Caco-2 (cell line): ENCODE results near the gene HEPN1. TPM values are rescaled to one million over a fixed set of nuclear protein-coding genes. Genes with fewer than 3 reads are reported as not detected.

ENCODE experiments used
- BruUV-seq: library from RNA; stranded (reverse); fragments of 400-500 nt; replicated peaks from 2 replicates; lab custom pipeline; 2021; lab: Mats Ljungman, UMichigan
- CTCF ChIA-PET: fragments of 300-600 bp; sonication (Branson Sonifier 250); formaldehyde crosslinking; loops from one replicate; lab custom pipeline; 2022; ENCODE audit warnings: antibody characterized with exemption; lab: Charles Lee
- POLR2A ChIA-PET: fragments of 300-600 bp; sonication (Branson Sonifier 250); formaldehyde crosslinking; loops from one replicate; lab custom pipeline; 2022; ENCODE audit warnings: antibody characterized with exemption; lab: Charles Lee
- DNase-seq, 2 experiments: peaks; one replicate each; pipeline versions ENCODE4 v3.0.0 to v3.0.0-alpha.2; 2020 to 2022
- H3K27me3 ChIP-seq: replicated peaks from 2 replicates; pipeline ENCODE4 v1.6.0; 2011; ENCODE audit warnings: low read length; ENCODE audit not compliant: control insufficient read depth, insufficient read depth
- H3K36me3 ChIP-seq: 2 replicates; pipeline ENCODE4 v1.5.1; 2011; ENCODE audit warnings: low read length; ENCODE audit not compliant: control insufficient read depth, insufficient read depth
- H3K4me1 ChIP-seq: fragments of 250-450 bp; sonication (Bioruptor Pico); 2 replicates; pipeline ENCODE4 v1.5.1; 2020; ENCODE audit warnings: mild to moderate bottlenecking
- H3K4me3 ChIP-seq: 2 replicates; pipeline ENCODE4 v1.5.1; 2011; ENCODE audit warnings: low read depth, mild to moderate bottlenecking, control low read depth, low read length
- H3K9me3 ChIP-seq: fragments of 250-450 bp; sonication (Bioruptor Pico); 2 replicates; pipeline ENCODE4 v1.5.1; 2020; ENCODE audit warnings: mild to moderate bottlenecking, moderate library complexity
- H3K27ac Mint-ChIP-seq: one replicate; pipeline ENCODE4 v1.8.0; 2022; ENCODE audit warnings: mixed read lengths; ENCODE audit not compliant: unreplicated experiment
- H3K27me3 Mint-ChIP-seq: one replicate; pipeline ENCODE4 v1.8.0; 2022; ENCODE audit warnings: mixed read lengths; ENCODE audit not compliant: insufficient read depth, unreplicated experiment
- H3K36me3 Mint-ChIP-seq: one replicate; pipeline ENCODE4 v1.8.0; 2022; ENCODE audit warnings: mild to moderate bottlenecking, mixed read lengths; ENCODE audit not compliant: insufficient read depth, unreplicated experiment
- H3K4me1 Mint-ChIP-seq: one replicate; pipeline ENCODE4 v1.8.0; 2022; ENCODE audit warnings: low read depth, mixed read lengths; ENCODE audit not compliant: unreplicated experiment
- H3K4me3 Mint-ChIP-seq: one replicate; pipeline ENCODE4 v1.8.0; 2022; ENCODE audit warnings: mild to moderate bottlenecking, moderate library complexity, mixed read lengths; ENCODE audit not compliant: unreplicated experiment
- H3K9me3 Mint-ChIP-seq: one replicate; pipeline ENCODE4 v1.8.0; 2022; ENCODE audit warnings: mixed read lengths; ENCODE audit not compliant: unreplicated experiment
- intact Hi-C: fragments of 100-400 bp; cut with micrococcal nuclease; formaldehyde crosslinking; loops from one replicate; pipeline ENCODE4 v1.10.0; 2022; ENCODE audit not compliant: unreplicated experiment
- total RNA-seq: library from RNA; stranded (reverse); gene quantifications from 2 replicates; pipeline ENCODE4 v1.2.3, GENCODE V29; 2022
- TF ChIP-seq, protein P1 (sequence below), 2 experiments: fragments of 200-600 bp in 1 of 2; IDR thresholded peaks; 1 replicate in 1 of 2; 2 replicates in 1 of 2; pipeline versions ENCODE4 v1.5.1 to v1.8.0; 2011 to 2022; ENCODE audit warnings: antibody characterized with exemption in 1 of 2, control low read depth in 1 of 2, inconsistent platforms in 1 of 2, low read depth in 1 of 2, low read length in 1 of 2, mild to moderate bottlenecking in 1 of 2, moderate library complexity in 1 of 2; ENCODE audit not compliant: insufficient read depth in 1 of 2, severe bottlenecking in 1 of 2, unreplicated experiment in 1 of 2

The HEPN1 gene
- total RNA-seq, 1 experiment from 2014 or later = not detected

DNA sequence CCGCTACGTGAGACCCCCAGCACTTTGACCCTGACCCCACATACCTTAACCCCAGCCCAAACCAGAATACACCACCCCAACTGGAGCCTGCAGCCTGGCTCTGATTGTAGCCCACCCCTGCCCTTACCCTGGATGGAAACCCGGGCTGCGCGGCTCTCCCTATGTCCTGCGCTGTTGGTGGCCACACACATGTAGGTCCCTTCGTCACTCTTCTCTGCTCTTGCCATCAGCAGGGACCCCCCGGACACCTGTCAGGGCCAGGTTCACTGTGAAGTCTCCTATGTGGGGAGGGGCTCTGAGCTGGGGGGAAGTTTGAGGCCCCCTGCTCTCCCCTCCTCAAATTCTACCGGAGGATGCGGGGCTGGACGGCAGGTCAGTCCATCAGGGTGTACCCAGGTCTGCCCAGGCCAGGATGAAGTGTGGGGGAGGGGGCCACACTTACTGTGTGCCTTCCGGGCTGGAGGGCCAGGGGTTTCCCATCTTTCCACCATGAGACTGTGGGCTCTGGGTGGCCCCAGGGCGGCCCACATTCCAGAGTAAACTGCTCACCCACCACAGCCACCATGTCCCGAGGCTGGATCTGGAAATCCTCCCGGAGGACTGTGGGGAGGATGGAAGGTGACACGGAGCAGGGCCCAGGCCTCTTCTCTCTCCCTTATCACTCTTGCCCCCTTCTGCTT lies 22.8 kb upstream of the HEPN1 start:
- H3K27me3 Mint-ChIP-seq = peaks cover 17% of the 10 kb centered on the region

DNA sequence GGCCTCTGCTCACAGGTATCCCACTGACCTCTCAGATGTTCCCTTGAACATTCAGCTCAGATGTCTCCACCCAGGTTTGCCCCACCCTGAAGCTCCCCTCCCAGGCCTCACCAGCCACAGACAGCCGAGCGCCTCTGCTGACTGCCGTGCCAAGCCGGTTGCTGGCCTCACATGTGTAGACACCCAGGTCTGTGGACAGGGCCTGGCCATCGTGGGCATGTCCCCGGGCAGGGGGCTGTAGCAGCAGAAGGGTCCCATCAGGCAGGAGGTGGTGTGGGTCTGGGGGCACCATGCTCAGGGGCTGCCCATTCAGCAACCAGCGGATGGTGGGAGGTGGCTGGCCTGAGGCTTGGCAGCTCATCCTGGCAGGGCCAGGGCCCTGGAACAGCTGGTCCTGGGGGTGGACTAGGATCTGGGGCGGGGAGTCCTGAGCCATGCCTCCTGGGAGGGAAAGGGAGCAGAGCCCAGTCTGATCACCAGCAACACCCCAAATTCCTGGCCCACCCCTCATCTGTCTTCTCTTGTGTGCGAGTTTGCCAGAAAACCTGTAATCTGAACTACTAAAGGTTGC lies 22.1 kb upstream of the HEPN1 start:
- Mint-ChIP-seq H3K4me3 (no peak overlapping the region), H3K4me1 (no peaks in the 10 kb centered on the region), H3K36me3 (no peaks in the 10 kb centered on the region), H3K27me3 (peaks cover 17% of the 10 kb centered on the region), H3K27ac (no peak overlapping the region), H3K9me3 (no peaks in the 10 kb centered on the region)
- H3K9me3 ChIP-seq = no peaks in the 10 kb centered on the region
- DNase-seq = no peak
- no peaks in the 10 kb centered on the region for H3K36me3 ChIP-seq
- ChIA-PET CTCF (interaction anchor here (0.7 kb wide), 1 partner anchor 33 kb away, joined by 3 read pairs; no protein-coding TSS in a partner anchor), POLR2A (no interaction called here)
- TF ChIP-seq, protein P1, sequence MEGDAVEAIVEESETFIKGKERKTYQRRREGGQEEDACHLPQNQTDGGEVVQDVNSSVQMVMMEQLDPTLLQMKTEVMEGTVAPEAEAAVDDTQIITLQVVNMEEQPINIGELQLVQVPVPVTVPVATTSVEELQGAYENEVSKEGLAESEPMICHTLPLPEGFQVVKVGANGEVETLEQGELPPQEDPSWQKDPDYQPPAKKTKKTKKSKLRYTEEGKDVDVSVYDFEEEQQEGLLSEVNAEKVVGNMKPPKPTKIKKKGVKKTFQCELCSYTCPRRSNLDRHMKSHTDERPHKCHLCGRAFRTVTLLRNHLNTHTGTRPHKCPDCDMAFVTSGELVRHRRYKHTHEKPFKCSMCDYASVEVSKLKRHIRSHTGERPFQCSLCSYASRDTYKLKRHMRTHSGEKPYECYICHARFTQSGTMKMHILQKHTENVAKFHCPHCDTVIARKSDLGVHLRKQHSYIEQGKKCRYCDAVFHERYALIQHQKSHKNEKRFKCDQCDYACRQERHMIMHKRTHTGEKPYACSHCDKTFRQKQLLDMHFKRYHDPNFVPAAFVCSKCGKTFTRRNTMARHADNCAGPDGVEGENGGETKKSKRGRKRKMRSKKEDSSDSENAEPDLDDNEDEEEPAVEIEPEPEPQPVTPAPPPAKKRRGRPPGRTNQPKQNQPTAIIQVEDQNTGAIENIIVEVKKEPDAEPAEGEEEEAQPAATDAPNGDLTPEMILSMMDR (IDR thresholded peaks at IDR 0.05; ENCODE audit: insufficient read depth in 1 of 2, low read depth in 1 of 2, low read length in 1 of 2, severe bottlenecking in 1 of 2, unreplicated experiment in 1 of 2) = no peak
- BruUV-seq = no TSS peak
- H3K4me3 ChIP-seq = no peak overlapping the region
- intact Hi-C loops = no loop called here
- no peaks in the 10 kb centered on the region for H3K4me1 ChIP-seq
- peaks cover 10% of the 10 kb centered on the region for H3K27me3 ChIP-seq

More for the DNA sequence above, 22.8 kb upstream of the HEPN1 start:
- POLR2A ChIA-PET = no interaction called here
- no peak for DNase-seq
- TF ChIP-seq, protein P1 (IDR thresholded peaks at IDR 0.05; ENCODE audit: insufficient read depth in 1 of 2, low read depth in 1 of 2, low read length in 1 of 2, severe bottlenecking in 1 of 2, unreplicated experiment in 1 of 2) = no peak
- H3K9me3 ChIP-seq = no peaks in the 10 kb centered on the region
- no TSS peak for BruUV-seq
- CTCF ChIA-PET = no interaction called here
- H3K27me3 ChIP-seq = peaks cover 10% of the 10 kb centered on the region
- intact Hi-C loops = no loop called here
- no peaks in the 10 kb centered on the region for H3K4me1 ChIP-seq
- no peak overlapping the region for H3K4me3 Mint-ChIP-seq
- H3K36me3 Mint-ChIP-seq = no peaks in the 10 kb centered on the region
- H3K9me3 Mint-ChIP-seq = no peaks in the 10 kb centered on the region
- H3K36me3 ChIP-seq = no peaks in the 10 kb centered on the region
- no peak overlapping the region for H3K27ac Mint-ChIP-seq
- H3K4me1 Mint-ChIP-seq = no peaks in the 10 kb centered on the region
- no peak overlapping the region for H3K4me3 ChIP-seq

DNA sequence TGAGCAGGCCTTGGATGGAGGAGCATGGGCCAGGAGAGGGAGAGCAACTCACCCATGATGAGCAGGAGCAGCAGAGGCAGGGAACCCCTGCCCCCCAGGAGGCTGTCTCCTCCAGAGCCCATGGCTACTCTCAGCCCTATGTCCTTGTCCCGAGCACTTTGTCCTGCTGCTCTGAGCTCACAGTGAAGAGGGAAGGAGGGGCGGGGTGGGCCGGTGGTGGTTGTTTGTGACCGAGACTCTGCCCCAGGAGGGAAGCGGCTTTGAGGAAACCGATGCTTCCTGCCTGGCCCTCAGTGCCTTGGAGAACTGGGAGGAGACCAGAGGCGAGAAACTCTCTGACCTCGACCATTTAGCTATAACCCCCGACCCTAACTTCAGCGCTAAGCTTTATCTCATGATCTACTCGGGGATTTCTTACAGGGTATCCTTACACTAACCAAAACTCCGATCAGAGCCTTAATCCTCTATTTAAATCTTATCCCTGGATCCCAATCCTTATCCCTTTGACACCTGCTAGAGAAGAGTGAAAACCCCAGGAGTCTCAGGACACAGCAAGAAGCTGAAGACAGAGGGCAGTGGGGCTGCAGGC lies 21.3 kb upstream of the HEPN1 start, which contains the start of gene ROBO4:
TSS of gene ROBO4 (minus strand) at position 192 of the 589 bp plus-strand sequence. CDS start at position 122, 70 bp downstream.
- Histone ChIP-seq H3K4me1 (no peaks in the 10 kb centered on the region), H3K9me3 (no peaks in the 10 kb centered on the region), H3K27me3 (peaks cover 6% of the 10 kb centered on the region), H3K4me3 (no peak within 1 kb of the TSS), H3K36me3 (no peaks in the 10 kb centered on the region)
- ChIA-PET POLR2A (no interaction called here), CTCF (interaction anchor here (0.7 to 1.4 kb wide), 2 partner anchors 21 to 34 kb away, joined by 3 to 5 read pairs; no protein-coding TSS in a partner anchor)
- Mint-ChIP-seq H3K27ac (no peak within 1 kb of the TSS), H3K36me3 (no peaks in the 10 kb centered on the region), H3K27me3 (peaks cover 17% of the 10 kb centered on the region), H3K4me3 (no peak within 1 kb of the TSS), H3K4me1 (no peaks in the 10 kb centered on the region), H3K9me3 (no peaks in the 10 kb centered on the region)
- no peak for DNase-seq
- intact Hi-C loops = no loop called here
- TF ChIP-seq, protein P1 (IDR thresholded peaks at IDR 0.05; ENCODE audit: insufficient read depth in 1 of 2, low read depth in 1 of 2, low read length in 1 of 2, severe bottlenecking in 1 of 2, unreplicated experiment in 1 of 2) = no peak
- no TSS peak for BruUV-seq
